HFFc6 (cell line): ENCODE measurements around the gene ACTL10. TPM values are rescaled to one million over a fixed set of nuclear protein-coding genes. Genes with fewer than 3 reads are reported as not detected.

Experiments
- DNase-seq: peaks from one replicate; pipeline ENCODE4 v3.0.0-alpha.2; 2018
- H3K27ac Mint-ChIP-seq: 2 replicates; pipeline ENCODE4 v1.8.0; 2020; ENCODE audit warnings: mild to moderate bottlenecking, mixed read lengths
- H3K27me3 Mint-ChIP-seq: 2 replicates; pipeline ENCODE4 v1.8.0; 2021; ENCODE audit warnings: mild to moderate bottlenecking, moderate library complexity, mixed read lengths; ENCODE audit not compliant: insufficient read depth
- H3K36me3 Mint-ChIP-seq: 2 replicates; pipeline ENCODE4 v1.8.0; 2021; ENCODE audit warnings: low read depth, mixed read lengths
- H3K4me1 Mint-ChIP-seq: 2 replicates; pipeline ENCODE4 v1.8.0; 2020; ENCODE audit warnings: low read depth, mixed read lengths
- H3K4me3 Mint-ChIP-seq: 2 replicates; pipeline ENCODE4 v1.8.0; 2020; ENCODE audit warnings: mild to moderate bottlenecking, moderate library complexity, mixed read lengths
- H3K9me3 Mint-ChIP-seq: 2 replicates; pipeline ENCODE4 v1.8.0; 2020; ENCODE audit warnings: mild to moderate bottlenecking, mixed read lengths
- total RNA-seq, 6 experiments: library from RNA; stranded (reverse); fragmentation: NEBNext Ultra II Directional; extraction: Animal tissue kit (Norgen Biotek cat#: 25700); gene quantifications; 2 replicates in 1 of 6; 3 replicates in 5 of 6; pipeline ENCODE4 v1.2.3, GENCODE V29; 2021
- TF ChIP-seq, protein P1 (sequence below): fragments of 200-600 bp; sonication (generic); IDR thresholded peaks from 2 replicates; pipeline ENCODE4 v1.5.0; 2021; ENCODE audit warnings: antibody characterized with exemption, mild to moderate bottlenecking

The ACTL10 gene
- total RNA-seq, 6 experiments from 2014 or later, result 1.6 to 2.3 (median 1.8) TPM

- Mint-ChIP-seq H3K27me3 (no peaks in the 10 kb centered on the region; the same call in 1 of the 2 replicates), H3K36me3 (no peaks in the 10 kb centered on the region), H3K27ac (no peak overlapping the region), H3K4me3 (no peak overlapping the region), H3K9me3 (no peaks in the 10 kb centered on the region), H3K4me1 (peaks cover 13% of the 10 kb centered on the region)
- no peak for DNase-seq
- TF ChIP-seq, protein P1, sequence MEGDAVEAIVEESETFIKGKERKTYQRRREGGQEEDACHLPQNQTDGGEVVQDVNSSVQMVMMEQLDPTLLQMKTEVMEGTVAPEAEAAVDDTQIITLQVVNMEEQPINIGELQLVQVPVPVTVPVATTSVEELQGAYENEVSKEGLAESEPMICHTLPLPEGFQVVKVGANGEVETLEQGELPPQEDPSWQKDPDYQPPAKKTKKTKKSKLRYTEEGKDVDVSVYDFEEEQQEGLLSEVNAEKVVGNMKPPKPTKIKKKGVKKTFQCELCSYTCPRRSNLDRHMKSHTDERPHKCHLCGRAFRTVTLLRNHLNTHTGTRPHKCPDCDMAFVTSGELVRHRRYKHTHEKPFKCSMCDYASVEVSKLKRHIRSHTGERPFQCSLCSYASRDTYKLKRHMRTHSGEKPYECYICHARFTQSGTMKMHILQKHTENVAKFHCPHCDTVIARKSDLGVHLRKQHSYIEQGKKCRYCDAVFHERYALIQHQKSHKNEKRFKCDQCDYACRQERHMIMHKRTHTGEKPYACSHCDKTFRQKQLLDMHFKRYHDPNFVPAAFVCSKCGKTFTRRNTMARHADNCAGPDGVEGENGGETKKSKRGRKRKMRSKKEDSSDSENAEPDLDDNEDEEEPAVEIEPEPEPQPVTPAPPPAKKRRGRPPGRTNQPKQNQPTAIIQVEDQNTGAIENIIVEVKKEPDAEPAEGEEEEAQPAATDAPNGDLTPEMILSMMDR, result no peak
These were observed 35.1 kb downstream of the ACTL10 start for GRCh38 chr20:33701629-33702450.

DNA sequence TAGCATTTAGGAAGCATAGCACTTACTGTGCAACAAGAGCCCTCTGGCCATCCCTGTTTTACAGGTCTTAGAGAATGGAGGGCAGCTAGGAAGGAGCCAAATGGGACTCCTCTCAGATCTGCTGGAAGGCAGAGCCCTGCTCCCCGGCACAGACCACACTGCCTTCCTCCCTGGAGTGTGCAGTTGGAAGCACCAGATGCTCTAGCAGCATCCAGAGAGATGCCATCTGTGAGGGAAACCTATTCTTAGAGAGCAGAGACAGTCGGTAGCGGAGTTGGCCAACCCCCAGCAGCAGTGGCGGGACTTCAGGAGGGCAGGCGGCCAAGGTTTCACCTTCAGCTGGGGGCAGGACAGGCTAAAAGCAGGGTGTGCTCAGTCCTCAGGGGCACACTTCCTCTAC lies 36.1 kb downstream of the ACTL10 start:
- Mint-ChIP-seq H3K9me3 (no peaks in the 10 kb centered on the region), H3K36me3 (no peaks in the 10 kb centered on the region), H3K4me1 (0 out of 2 replicates have a peak, but pooled peaks cover 4% of the 10 kb centered on the region), H3K27ac (no peak overlapping the region), H3K4me3 (no peak overlapping the region), H3K27me3 (no peaks in the 10 kb centered on the region; the same call in 1 of the 2 replicates)
- DNase-seq, result no peak
- TF ChIP-seq, protein P1, result no peak

- H3K9me3 Mint-ChIP-seq, result no peaks in the 10 kb centered on the region
- H3K4me3 Mint-ChIP-seq, result no peak overlapping the region
- no peaks in the 10 kb centered on the region; the same call in 1 of the 2 replicates for H3K27me3 Mint-ChIP-seq
- H3K27ac Mint-ChIP-seq, result no peak overlapping the region
- TF ChIP-seq, protein P1, result no peak
- 0 out of 2 replicates have a peak, but pooled peaks cover 4% of the 10 kb centered on the region for H3K4me1 Mint-ChIP-seq
- DNase-seq, result no peak
- H3K36me3 Mint-ChIP-seq, result no peaks in the 10 kb centered on the region
These were observed 36.9 kb downstream of the ACTL10 start for GRCh38 chr20:33703498-33704137.

- no peak for DNase-seq
- Mint-ChIP-seq H3K9me3 (no peaks in the 10 kb centered on the region), H3K27me3 (no peaks in the 10 kb centered on the region; the same call in 1 of the 2 replicates), H3K27ac (no peak overlapping the region), H3K4me3 (no peak overlapping the region), H3K36me3 (no peaks in the 10 kb centered on the region), H3K4me1 (0 out of 2 replicates have a peak, but pooled peaks cover 4% of the 10 kb centered on the region)
- TF ChIP-seq, protein P1, result no peak
These were observed 37.6 kb downstream of the ACTL10 start for GRCh38 chr20:33704197-33704924.

DNA sequence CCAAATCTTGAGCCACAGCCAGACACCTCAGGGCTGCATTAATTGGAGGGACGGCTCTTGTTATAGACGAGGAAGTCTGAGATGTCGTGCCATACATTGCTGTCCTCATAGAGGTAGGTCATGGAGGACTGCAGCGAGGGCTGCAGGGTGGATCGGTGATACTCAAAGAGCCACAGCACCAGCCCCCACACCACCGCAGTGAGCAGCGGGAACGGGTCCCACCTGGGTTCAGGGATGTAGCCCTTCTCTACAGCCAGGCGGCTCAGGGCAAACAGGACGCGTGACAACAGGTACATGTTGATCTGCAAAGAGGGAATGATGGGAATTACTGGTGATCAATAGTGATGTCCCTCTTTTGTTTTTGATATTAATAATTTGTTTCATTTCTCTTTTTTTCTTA lies 40.9 kb downstream of the ACTL10 start:
- Mint-ChIP-seq H3K36me3 (no peaks in the 10 kb centered on the region; the same call in 1 of the 2 replicates), H3K4me1 (0 out of 2 replicates have a peak, but pooled peaks cover 4% of the 10 kb centered on the region), H3K9me3 (no peaks in the 10 kb centered on the region), H3K27ac (no peak overlapping the region), H3K4me3 (no peak overlapping the region), H3K27me3 (no peaks in the 10 kb centered on the region; the same call in 1 of the 2 replicates)
- DNase-seq, result no peak
- TF ChIP-seq, protein P1, result no peak
